SKM-1 (cell line): Measurements from ENCODE around the gene MAST3.
A peak's percentile ranks its signal among the peaks of the same experiment; 100 is the strongest.

Experiments used
- DNase-seq: peaks from one replicate; lab custom pipeline; 2025; ENCODE audit not compliant: unreplicated experiment; lab: John Stamatoyannopoulos, UW

Gene MAST3

GRCh38 chr19:18131841-18132596 lies 34.4 kb downstream of the MAST3 start:
- DNase-seq, result no peak

- no peak for DNase-seq
Observed at GRCh38 chr19:18135712-18136584, 38.4 kb downstream of the MAST3 start.

GRCh38 chr19:18137242-18137641 lies 39.7 kb downstream of the MAST3 start:
- DNase-seq, result no peak

DNA sequence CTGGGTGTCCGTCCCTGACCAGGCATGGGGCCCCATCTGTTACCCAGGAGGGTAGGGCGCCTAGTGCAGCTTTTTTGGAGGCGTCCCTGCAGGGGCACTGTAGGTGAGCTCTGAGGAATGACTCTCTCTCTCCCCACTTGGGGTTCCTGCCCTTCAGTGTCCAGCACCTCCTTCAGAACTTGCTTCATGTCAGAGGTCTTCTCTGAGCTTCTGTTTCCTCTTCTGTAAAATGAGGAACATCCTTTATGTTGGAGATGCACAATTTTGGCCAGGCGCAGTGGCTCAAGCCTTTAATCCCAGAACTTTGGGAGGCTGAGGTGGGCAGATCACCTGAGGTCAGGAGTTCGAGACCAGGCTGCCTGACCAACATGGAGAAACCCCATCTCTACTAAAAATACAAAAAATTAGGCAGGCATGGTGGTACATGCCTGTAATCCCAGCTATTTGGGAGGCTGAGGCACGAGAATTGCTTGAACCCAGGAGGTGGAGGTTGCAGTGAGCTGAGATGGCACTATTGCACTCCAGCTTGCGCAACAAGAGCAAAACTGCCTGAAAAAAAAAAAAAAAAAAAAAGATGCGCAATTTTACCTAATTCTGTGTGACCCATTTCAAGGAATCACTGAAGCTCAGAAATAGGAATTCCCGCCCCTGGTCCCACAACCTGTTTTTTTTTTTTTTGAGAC lies 40.2 kb downstream of the MAST3 start:
- no peak for DNase-seq

DNA sequence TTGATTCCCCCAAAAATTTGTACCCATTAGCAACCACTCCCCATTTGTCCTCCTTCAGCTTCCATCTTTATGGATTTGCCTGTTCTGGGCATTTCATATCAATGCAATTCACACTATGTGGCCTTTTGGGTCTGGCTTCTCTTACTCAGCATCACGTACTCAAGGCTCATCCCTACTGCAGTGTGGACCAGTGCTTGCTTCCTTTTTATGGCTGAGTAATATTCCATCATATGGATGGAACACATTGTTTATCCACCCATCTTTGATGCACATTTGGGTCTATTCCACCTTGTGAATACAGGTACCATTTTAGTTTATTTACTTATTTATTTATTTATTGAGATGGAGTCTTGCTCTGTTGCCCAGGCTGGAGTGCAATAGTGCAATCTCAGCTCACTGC lies 42.9 kb downstream of the MAST3 start:
- no peak for DNase-seq

- no peak for DNase-seq
Observed at GRCh38 chr19:18141031-18141430, 43.5 kb downstream of the MAST3 start.

GRCh38 chr19:18143902-18144301 lies 46.3 kb downstream of the MAST3 start:
- DNase-seq, result no peak

- no peak for DNase-seq
Observed at GRCh38 chr19:18144361-18144760, 46.8 kb downstream of the MAST3 start.

DNA sequence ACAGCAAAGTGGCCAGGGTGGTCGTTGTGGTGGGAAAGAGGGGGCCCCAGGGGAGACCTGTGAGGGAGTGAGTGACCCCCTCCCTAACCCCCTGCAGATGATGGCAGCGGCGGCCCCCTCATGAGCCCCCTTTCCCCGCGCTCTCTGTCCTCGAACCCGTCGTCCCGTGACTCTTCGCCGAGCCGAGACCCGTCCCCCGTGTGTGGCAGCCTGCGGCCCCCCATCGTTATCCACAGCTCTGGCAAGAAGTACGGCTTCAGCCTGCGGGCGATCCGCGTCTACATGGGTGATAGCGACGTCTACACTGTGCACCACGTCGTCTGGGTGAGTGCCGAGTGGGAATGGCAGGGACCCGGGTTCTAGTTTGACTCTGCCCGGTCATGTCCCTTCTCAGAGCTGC lies 47.3 kb downstream of the MAST3 start:
- no peak for DNase-seq

GRCh38 chr19:18145391-18145999 lies 47.9 kb downstream of the MAST3 start:
- no peak for DNase-seq

- no peak for DNase-seq
Observed at GRCh38 chr19:18147396-18147795, 49.8 kb downstream of the MAST3 start.

GRCh38 chr19:18149596-18149975 lies 52.0 kb downstream of the MAST3 start:
- DNase-seq, result no peak

- no peak for DNase-seq
Observed at GRCh38 chr19:18150776-18151624, 53.4 kb downstream of the MAST3 start.

- DNase-seq, result peak; percentile 99
Observed at GRCh38 chr19:18152442-18152816, 54.9 kb downstream of the MAST3 start.

DNA sequence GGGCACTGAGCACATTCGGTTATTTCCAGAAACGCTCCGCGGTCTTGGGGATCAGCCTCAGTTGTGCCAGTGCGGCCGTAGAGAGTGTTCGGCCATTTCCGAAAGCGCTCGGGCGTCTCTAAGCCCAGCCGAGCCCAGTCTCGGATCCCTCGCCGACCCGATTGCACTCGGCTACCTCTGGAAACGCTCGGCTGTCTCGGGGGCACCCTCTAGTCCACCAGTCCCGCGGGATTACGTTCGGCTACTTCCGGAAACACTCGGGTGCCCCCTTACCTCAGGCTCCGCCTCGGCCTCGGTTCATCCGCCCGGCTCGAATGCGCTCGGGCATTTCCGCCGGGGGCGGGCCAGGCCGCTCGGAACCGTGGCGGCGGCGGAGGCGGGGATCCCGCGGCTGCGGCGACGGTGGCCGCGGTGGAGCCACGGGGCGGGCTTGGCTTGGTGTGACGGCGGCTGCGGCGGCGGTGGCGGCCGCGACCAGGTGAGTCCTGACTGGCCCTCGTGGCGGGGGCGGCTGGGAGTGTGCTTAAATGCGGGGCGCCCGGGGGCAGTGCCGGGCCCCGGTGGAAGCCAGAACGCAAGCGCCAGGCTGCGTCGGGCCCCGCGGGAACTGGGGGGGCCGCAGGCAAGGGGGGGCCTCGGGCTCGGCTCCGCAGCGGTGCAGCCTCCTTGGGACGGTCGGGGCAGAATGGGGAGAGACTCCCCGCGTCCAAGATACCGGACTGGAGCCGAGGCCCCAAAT lies 55.4 kb downstream of the MAST3 start, which contains the start of gene PIK3R2:
PIK3R2 (plus strand) TSS at position 347 of the 739 bp plus-strand sequence. CDS start 2,717 bp downstream, outside the sequence.
- peak; percentile 88 for DNase-seq

GRCh38 chr19:18153556-18154134 lies 56.1 kb downstream of the MAST3 start:
- DNase-seq, result no peak

GRCh38 chr19:18155095-18156087 lies 57.8 kb downstream of the MAST3 start:
- DNase-seq, result no peak

DNA sequence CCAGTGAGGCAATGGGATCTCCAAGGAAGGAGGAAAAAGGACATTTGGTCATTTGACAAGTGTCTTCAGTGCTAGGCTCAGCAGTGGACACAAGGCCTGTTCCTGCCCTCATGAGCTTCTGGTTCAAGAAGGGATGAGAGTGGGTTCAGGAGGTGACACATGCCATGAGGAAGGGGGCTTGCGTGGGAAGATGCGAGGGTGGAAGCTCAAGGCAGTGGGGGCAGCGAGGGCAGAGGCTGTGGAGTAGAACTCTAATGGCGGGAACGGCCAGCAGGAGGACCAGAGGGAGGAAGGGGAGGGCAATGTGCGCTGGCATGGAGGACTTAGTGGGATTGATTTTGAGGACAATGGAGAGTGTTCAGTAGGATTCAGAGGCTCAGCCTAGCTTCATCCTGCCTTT lies 58.7 kb downstream of the MAST3 start:
- DNase-seq, result no peak
